Measurements from ENCODE around the gene RIGI.
"Not testable (repeated sequence)": the region's sequence is repeated elsewhere in the genome, so short reads cannot be mapped to it uniquely, and the experiment has no call there.

RIGI gene

DNA sequence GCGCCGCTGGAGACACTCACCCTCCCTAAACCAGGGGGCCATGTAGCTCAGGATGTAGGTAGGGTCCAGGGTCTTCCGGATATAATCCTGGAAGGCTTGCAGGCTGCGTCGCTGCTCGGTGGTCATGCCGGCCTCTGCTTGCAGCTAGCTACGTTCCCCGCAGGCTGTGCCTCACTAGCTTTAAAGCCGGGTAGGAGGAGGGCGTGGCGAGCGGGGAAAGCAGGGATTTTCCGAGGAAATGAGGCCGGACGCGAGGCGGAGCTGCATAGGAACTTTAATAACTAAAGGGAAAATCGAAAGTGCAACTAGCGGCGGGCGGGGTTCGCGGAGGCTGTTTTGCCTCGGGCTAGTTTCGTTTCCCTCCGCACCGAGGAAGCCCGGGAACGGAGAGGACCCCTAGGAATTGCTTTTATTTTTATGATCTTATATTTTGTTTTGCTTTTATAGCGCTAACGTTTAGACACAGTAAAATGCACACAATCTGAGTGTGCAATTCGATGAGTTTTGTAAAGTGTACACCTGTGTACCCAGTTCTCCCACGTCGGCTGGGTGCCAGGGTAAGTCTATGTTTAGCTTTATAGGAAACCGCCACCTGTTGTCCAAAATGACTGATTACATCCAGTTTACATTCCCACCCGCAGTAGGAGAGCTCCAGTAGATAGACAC, at the start of gene RIGI:
TSS of gene RIGI (minus strand) at position 156 of the 666 bp plus-strand sequence. CDS start at position 126, 30 bp downstream.
- DNase-seq: peak; percentile 96

DNA sequence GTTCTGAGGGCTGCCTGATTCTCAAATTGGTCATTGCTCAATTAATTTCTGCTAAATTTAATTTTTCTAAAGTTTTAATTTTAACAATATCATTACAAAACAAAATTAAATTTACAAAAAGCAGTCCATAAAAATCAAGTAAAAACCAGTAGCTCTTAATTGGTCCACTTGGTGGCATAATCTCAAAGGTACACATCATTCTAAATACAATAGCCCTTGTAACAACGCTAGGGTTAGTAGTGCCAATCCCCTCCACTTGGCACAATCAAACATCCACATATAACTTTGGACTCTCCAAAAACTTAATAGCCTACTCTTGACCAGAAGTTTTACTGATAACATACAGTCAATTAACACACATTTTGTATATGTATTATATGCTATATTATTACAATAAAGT, 48.9 kb upstream of the RIGI start:
- DNase-seq: no peak

DNA sequence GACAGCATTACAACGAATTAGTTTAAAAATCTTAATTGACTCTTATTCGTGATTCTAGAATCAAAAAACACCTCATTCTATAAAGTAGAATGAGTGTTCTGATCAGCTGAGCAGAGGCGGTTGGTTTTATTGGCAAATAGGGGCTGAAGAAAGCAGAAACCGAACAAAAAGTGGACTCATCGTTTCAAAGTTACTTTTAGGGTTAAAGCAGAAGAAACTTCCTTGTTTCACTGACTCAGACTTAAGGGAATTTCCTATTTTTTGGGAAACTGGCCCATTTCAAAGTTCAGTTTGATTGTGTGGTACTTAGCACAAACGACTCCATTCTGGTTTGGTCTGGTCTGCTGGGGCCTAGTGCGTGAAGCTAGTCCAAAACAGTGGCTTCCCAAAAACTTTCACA, 47.8 kb upstream of the RIGI start:
- no peak for DNase-seq

DNA sequence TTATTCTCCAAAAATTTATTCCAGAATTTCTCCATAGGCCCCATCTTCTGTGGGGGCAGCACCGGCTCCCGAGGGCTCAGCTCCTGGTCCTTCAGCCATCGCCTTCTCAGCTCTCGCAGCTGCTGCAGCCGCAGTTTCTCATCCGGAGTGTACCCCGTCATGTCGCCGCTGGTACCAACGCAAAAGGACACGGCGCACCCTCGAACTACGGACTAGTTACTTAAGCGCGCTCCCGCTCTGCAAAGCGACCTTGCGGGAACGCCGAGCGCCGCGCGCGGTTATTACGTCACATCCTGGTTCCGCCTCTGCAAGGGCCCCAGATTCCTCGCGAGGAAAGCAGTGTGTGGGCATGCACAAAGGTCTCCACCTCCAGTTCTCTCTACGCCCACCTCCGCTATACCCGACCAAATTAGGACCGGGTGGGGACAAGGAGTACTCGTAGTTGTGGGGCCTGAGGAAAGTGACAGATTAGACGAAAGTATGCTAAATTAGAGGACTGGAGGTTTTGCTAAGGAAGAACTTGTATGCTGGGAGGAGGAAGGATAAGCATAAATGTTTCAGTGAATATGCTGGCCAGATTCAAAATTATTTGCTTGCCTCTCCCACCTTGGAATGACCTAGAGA, 47.0 kb upstream of the RIGI start, which contains the start of gene NDUFB6:
TSS of gene NDUFB6 (minus strand) at position 260 of the 624 bp plus-strand sequence. CDS start at position 161, 99 bp downstream.
- DNase-seq: peak; percentile 98

DNA sequence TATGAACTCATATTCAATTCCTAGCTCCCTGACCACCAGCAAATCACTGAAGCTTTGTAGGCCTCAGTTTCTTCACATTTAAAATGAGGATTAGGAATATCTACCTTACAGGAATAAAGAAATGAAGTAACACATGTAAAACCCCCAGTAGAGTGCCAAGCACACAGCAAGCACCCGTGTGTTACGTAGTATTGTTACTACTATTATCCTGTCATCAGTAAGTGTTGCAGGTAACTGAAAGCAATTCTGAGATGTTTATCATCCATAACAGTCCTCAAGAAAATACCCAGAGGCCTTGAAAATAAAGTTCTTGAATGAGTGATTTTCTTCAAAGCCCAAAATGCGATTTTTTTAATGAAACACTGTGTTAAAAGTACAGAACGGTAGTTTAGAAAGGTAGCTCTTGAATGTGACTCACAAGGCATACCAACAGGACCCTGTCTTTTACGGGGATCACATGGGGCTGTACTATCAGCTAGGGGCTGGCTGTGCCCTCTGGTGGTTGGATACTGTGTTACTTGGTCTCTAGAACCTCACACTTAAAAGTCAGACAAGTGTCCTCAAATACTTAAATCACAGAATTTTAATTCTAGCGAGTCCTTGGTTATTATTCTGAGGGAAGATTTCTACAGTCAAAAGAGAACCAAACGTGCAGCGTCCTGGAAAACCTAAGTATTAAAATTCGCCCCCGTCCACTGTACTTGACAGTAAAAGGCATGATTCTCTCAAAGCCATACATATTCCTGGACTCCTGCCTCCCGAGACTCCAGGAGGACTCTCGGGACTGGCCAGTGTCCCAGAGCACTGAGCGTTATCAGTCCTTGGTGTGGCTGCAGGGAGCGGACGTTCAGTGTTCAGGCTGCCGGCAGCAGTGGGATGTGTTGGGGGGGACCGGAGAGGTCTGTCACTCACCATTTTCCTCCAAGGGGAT, 46.2 kb upstream of the RIGI start:
- peak; percentile 82 for DNase-seq

DNA sequence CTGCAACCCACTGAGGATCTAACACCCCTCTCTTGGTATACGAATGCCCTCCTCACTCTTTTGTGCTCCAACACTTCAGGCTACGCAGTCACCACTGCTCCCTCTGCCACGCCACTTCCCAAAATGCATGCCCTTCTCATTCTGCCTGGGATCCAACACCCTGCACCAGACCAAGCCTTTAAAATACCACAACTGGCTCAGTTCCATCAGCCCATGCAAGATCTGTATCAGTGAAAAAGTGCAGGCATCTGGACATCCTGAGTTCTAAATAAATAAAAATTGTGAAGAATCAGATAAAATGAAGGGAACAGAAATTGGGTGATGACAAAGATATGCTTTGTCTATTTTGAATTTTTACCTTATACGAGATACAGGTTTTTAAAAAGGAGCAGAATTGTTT, 44.3 kb upstream of the RIGI start:
- DNase-seq: no peak

DNA sequence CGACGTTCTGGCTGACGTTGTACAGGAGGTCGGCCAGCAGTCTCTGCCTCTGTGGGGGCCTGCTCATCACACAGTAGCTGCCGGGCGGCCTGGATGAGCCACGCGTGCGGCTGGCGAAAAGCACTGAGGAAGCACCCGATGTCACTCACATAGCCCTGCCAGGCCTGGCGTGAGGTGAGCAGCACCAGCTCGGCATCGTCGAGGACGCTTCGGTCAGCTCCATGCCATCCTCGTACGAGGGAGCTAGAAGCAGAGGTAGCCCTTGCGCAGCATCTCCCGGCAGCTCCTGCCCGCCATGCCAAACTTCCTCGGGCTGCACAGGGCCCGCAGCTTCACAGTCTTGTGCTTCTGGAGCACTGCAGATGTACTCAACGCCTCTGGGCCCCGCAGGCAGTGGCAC, 40.8 kb upstream of the RIGI start:
- DNase-seq: no peak

DNA sequence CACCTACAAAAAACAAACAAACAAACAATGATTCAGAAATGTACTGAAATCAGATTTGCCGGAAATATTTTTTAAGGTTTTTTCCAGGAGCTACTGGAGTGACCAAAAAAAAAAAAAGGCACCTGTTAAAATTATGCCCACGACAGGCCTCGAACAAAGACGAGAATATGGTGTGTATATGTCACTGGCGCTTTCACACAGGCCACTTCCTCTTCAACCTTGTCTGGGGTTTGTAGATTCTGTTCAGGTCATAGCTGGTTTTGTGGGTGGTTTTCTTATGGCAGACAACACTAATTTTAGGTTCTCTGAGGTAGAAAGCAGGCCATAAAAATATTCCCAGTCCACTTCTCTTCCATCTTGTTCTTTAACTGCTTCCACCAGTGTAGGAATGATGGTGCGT, 40.0 kb upstream of the RIGI start:
- no peak for DNase-seq

DNA sequence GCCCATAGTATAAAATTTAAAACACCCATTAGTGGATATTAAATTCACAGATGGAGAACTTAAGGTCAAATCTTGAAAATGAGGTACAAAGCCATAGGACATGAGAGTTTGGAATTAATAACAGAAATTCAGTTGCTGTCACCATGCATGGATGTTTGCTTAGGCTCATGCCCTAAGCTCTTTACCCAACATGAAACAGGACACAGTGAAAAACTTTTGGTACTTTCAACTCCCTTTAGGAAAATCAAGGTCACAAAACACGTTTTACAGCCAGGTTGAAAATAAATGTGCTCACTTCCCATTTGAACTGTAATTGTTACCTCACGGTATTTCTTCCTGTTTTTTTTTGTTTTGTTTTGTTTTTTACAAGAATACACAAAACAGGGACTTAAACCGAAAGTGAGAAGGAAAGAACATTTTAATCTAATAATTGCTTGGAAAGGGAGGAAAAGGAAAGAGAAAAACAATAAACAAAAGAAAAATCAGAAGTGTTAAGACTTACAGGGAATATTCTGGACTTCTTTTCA, 32.5 kb upstream of the RIGI start:
- no peak for DNase-seq

DNA sequence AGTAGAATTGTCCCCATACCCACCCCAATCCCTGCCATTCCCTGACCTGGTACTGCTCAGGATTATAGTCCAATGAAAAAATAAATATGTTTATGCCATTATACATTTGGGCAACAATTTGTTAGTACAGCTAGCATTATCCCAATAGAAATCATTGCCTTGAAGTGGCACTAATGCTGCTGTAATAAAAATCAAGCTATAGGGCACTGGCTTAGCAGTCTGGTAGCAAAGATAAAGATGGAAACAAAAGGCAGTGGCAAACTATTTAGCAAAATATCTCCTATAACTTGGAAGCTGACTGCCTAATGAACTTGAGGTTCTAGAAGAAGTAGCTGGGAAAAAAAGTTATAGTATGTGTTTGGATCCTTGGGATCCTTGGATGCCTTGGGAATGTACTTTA, 28.6 kb upstream of the RIGI start:
- DNase-seq: no peak

DNA sequence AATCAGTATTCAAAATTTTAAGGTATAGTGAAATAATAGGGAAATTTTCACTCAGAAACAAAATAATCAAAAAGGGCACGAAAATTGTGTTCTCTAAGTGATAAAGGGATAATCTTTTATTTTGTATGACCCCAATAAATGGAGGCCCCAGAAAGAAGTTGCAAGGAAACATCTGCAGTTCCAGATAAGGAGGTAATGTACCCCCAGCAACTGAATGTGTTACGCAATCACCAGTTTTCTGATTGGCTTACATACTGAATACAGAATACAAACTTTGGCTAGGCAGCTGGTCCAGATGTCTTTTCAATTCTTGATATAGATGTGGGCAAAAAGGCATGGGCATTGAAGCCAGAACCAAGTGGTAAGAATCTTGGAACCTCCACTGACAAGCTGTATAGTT, 28.1 kb upstream of the RIGI start:
- DNase-seq: peak; percentile 3

DNA sequence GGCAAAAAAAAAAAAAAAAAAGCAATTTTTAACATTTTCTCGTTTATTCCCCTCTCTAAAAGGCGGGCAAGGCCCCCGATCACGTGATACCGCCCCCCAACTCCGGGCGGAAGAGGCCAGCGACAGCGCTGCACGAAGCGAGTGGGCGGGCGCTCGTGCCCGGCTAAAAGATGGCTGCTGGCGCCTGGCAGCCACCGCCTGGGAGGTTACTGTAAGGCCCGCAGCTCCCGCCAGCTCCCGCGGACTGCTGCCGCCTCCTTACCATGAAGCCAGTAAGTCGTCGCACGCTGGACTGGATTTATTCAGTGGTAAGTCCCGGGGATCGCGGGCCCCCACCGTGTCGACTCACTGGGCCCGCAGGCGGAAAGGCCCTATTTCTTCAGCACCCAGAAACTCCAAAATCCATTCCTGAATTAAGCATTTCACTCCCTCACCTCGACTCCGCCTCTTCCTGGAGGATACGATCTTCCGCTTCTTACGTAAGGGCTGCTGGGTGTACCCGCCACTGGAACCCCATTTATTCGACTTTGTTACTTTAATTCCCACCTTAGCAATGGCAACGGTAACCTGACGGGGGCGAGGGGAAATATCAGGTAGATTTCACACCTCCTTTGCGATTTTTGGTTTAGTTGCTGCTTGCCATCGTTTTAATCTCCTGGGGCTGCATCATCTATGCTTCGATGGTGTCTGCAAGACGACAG, 26.3 kb upstream of the RIGI start, which contains the start of the genes SMIM27 and TOPORS:
TSS of gene SMIM27 (plus strand) at position 156 of the 701 bp plus-strand sequence. CDS start at position 264, 108 bp downstream.
TSS of gene TOPORS (minus strand) at position 415 of the 701 bp plus-strand sequence. CDS start at position 265, 150 bp downstream.
- DNase-seq: peak; percentile 97

DNA sequence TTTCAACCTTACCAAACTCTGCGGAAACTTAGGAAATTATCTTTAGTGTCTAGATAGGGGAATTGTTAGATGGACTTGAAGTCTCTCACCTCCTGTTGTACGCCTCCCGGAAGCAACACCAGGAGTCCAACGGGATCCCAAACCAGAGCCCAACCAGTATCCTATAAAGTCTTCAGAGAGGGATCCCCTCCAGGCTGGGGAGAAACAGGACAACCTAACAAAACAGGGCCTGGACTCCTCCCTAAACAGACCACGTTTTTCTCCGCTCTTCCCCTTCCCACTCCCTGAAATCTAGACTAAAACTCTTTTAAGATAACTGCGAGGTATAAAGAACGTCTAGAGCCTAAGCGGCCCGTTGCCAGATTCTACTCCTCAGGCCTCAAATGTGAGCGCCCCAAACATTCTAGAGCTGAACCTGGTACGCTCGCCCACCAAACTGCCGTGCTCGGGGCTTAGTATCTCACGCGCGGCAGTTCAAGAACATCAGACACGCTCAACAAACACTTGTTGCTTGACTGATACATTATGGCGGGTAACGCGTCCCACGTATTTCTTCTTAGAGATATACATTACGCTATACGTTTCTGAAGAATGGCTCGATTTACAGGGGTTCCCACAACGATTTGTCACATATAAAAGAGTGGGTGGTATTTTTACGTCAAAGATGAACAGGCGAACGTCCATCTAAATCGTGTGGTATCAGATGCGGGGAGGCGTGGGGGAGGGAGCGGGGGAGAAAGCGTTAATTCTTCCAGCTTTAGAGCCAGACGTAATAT, 25.5 kb upstream of the RIGI start:
- DNase-seq: peak; percentile 85

DNA sequence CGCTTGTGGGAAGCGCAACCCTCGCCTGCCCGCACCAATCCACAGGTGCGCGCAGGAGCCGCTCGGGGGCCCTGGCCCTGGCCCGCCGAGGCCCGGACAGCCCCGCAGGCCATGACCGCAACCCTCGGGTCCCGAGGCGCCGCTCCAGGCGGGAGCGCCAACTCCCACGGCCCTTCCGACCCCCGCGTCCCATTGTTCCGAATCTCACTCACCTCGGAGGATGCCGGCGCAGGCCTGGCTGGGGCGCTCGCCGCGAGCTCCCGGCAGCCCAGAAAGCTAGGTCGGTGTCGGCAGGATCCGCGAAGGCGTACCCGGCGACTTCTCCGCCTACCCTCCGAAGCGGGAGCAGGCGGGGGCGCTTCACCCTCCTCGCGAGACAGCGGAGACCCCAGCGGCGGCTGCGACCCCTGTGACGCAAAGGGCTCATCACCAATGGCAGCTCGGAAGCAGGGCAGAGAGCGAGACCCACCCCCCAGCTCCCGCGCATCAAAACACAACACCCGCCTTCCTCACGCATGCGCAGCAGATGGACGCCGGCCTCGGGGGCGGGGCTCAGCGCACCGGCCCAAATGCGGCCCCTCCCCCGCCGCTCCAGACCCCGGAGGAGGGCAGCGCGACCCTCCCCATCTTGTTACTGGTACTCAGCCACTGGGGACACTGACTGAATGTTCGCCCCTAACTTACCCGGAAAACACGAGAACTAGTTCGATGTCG, 24.7 kb upstream of the RIGI start:
- peak; percentile 97 for DNase-seq

DNA sequence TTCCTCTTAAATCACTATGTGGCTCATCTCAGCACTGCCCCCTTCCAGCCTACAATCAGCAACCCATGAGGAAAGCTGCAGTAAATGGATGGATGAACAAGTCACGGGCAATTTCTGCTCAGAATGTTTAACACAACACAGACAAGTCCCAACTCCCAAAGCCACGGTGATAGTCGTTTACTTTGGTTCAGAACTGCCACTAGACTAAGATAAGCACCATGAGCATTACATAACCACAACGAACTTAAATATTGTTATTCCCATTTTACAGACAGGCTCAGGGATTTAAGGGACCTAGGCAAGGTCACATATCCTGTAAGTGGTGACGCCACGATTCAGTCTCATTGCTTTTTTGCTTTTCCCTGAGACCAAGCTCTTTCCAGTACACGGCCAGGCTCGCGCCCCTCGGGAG, 24.2 kb upstream of the RIGI start:
- peak; percentile 69 for DNase-seq

DNA sequence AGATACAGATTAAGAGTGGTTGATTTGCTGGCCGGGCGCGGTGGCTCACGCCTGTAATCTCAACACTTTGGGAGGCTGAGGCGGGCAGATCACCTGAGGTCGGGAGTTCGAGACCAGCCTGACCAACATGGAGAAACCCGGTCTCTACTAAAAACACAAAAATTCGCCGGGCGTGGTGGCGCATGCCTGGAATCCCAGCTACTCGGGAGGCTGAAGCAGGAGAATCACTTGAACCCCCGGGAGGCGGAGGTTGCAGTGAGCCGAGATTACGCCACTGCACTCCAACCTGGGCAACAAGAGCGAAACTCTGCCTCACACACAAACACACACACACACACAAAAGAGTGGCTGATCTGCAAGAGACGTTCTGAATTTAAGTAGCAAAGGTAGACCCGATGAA, 22.2 kb upstream of the RIGI start:
- not testable (repeated sequence) for DNase-seq

DNA sequence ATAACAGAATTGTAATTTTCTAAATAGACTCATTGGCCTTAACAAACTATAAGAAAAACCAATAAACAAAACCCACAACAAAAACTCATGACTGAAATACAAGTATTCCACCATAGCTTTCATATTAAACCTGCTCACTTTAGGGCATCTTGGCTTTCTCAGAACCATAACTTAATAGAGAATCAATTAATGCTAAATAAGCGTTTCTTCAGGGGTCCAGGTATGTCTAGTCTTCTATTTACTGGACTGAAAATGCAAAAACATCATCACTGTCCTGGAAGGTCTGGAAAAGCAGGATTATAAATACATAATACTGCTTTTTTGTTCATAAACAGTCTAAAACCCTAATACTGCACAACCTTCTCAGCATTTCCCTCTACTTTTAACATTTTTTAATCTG, 19.9 kb upstream of the RIGI start:
- DNase-seq: no peak

DNA sequence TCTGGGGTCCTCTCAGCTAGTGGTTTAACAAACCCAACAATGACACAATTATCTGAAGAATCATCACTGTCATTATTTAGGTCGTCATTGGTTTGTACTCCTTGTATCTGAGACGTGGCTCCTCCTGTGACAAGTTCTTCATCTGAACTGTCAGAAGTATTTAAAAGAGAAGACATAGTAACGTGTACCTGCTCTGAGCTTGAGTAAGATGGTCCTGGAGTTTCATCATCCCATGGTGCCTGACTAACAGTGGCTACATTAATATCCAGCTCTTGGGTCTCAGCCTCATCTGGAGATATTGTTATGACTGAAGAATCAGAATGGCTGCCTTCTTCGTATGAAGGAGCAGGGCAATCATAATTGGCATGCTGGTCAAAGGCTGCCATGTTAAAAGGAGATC, 17.1 kb upstream of the RIGI start:
- no peak for DNase-seq

DNA sequence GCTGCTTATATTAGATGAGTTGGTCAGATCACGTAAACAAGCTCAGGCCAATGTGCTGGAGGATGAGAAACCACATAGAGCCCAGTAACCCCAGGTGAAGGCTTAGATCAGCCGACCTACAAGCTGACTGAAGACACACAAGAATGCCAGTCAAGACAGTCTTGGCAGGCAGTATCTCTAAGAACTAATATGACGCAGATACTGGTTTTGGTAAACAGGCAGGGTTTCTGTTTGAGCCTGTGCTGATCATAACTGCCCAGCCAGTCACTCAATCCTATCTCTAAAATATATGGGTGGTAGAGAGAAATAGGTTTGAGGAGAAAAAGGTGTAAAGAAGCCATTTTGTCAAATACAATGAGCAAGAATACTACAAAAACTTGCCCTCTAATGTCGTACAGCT, 7.8 kb upstream of the RIGI start:
- DNase-seq: no peak

DNA sequence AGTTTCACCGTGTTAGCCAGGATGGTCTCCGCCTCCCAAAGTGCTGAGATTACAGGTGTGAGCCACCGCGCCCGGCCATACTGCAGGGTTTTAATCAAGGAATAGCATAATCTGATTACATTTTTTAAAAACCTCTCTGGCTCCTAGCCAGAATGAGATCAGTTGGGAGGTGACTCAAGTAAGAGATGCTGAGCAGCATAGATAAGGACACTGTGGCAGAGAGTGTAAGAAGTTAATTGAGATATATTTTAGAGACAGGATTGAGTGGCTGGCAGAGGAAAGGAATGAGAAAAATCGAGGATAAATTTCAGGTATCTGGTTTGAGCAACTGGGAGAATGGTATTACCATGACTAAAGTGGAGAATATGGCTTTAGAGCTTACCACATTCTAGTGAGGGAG, 7.3 kb upstream of the RIGI start:
- no peak for DNase-seq

DNA sequence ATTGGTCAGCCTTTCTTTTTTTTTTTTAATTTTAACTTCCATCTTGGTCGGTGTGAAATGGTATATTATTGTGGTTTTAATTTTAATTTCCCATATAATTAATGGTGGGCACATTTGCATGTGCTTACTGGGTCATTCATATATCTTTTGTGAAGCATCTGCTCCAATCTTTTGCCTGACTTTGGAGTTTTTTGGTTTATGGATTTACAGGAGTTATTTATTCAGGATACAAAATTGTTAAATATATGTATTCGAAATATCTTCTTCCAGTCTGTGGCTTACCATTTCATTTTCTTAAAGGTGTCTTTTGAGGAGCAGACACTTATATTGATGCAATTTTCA, 682 bp upstream of the RIGI start:
- DNase-seq: no peak
